ENCODE measurements around the gene PCDHGA9. TPM values are rescaled to one million over a fixed set of nuclear protein-coding genes. Genes with fewer than 3 reads are reported as not detected.
"Not testable (repeated sequence)": the region's sequence is repeated elsewhere in the genome, so short reads cannot be mapped to it uniquely, and the experiment has no call there.

PCDHGA9 gene
- total and polyA plus RNA-seq, 2 experiments from 2014 or later, result 0.71 to 2.6 TPM

- TF ChIP-seq EZH2 (IDR thresholded peaks at IDR 0.05; ENCODE audit: insufficient read depth, poor library complexity, severe bottlenecking), result no peak
- TF ChIP-seq EZH2phosphoT487 (IDR thresholded peaks at IDR 0.05; ENCODE audit: insufficient read depth, low read depth), result no peak
- in situ Hi-C loops (cut with MboI), result no loop called here
- DNase-seq, result no peak
Measured at GRCh38 chr5:141382469-141383294, 19.9 kb upstream of the PCDHGA9 start, which contains the start of gene PCDHGA7. Gene PCDHGA7 (plus strand): TSS chr5:141382742. CDS start chr5:141382900, 158 bp downstream.

GRCh38 chr5:141383345-141383744, 19.2 kb upstream of the PCDHGA9 start:
- H3K27me3 ChIP-seq (replicated peaks; ENCODE audit: insufficient read depth), result no peaks in the 10 kb centered on the region
- no peaks in the 10 kb centered on the region for H4K20me1 ChIP-seq (ENCODE audit: insufficient read depth)
- in situ Hi-C loops (cut with MboI), result no loop called here
- 41 to 42% methylated on average over 18 to 21 of the region's 21 CpGs for WGBS, 2 experiments (ENCODE audit: low coverage in 1 of 2, low lambda C conversion rate in 2 of 2, missing lambda C conversion rate in 2 of 2)
- H2AFZ ChIP-seq, result no peak overlapping the region
- H3F3A ChIP-seq (ENCODE audit: insufficient read depth), result no peaks in the 10 kb centered on the region
- H3K36me3 ChIP-seq (ENCODE audit: low read depth), result no peaks in the 10 kb centered on the region
- H3K9me2 ChIP-seq (ENCODE audit: insufficient read depth), result no peaks in the 10 kb centered on the region
- no peak overlapping the region for H3K9ac ChIP-seq
- H3K4me2 ChIP-seq (ENCODE audit: unreplicated experiment), result no peak overlapping the region
- H3K9me3 ChIP-seq (ENCODE audit: low read depth), result no peaks in the 10 kb centered on the region
- H3K4me1 ChIP-seq (ENCODE audit: insufficient read depth), result no peaks in the 10 kb centered on the region
- no peaks in the 10 kb centered on the region for H3K79me2 ChIP-seq (ENCODE audit: insufficient read depth)
- no peak for DNase-seq
- no peak overlapping the region for H3K27ac ChIP-seq
- no peak overlapping the region for H3K4me3 ChIP-seq
- TF ChIP-seq EZH2phosphoT487 (IDR thresholded peaks at IDR 0.05; ENCODE audit: insufficient read depth, low read depth), result no peak
- no peak for TF ChIP-seq EZH2 (IDR thresholded peaks at IDR 0.05; ENCODE audit: insufficient read depth, poor library complexity, severe bottlenecking)

More at GRCh38 chr5:141382469-141383294, 19.9 kb upstream of the PCDHGA9 start, which contains the start of gene PCDHGA7:
- no peaks in the 10 kb centered on the region for H3K36me3 ChIP-seq (ENCODE audit: low read depth)
- H3K27ac ChIP-seq, result no peak within 1 kb of the TSS
- WGBS, 2 experiments (ENCODE audit: low coverage in 1 of 2, low lambda C conversion rate in 2 of 2, missing lambda C conversion rate in 2 of 2), result 34 to 38% methylated on average over 36 to 37 of the region's 37 CpGs
- H3F3A ChIP-seq (ENCODE audit: insufficient read depth), result no peaks in the 10 kb centered on the region
- no peaks in the 10 kb centered on the region for H3K4me1 ChIP-seq (ENCODE audit: insufficient read depth)
- no peak within 1 kb of the TSS; the same call in 1 of the 2 replicates for H2AFZ ChIP-seq
- H3K9ac ChIP-seq, result no peak within 1 kb of the TSS
- no peaks in the 10 kb centered on the region for H3K27me3 ChIP-seq (replicated peaks; ENCODE audit: insufficient read depth)
- no peaks in the 10 kb centered on the region for H3K79me2 ChIP-seq (ENCODE audit: insufficient read depth)
- no peaks in the 10 kb centered on the region for H3K9me2 ChIP-seq (ENCODE audit: insufficient read depth)
- no peak within 1 kb of the TSS for H3K4me2 ChIP-seq (ENCODE audit: unreplicated experiment)
- H4K20me1 ChIP-seq (ENCODE audit: insufficient read depth), result no peaks in the 10 kb centered on the region
- no peak within 1 kb of the TSS; the same call in 1 of the 2 replicates for H3K4me3 ChIP-seq
- H3K9me3 ChIP-seq (ENCODE audit: low read depth), result no peaks in the 10 kb centered on the region

GRCh38 chr5:141384471-141385267, 17.9 kb upstream of the PCDHGA9 start:
- Histone ChIP-seq H3K4me2 (ENCODE audit: unreplicated experiment) (no peak overlapping the region), H3K4me1 (ENCODE audit: insufficient read depth) (no peaks in the 10 kb centered on the region), H3K27me3 (replicated peaks; ENCODE audit: insufficient read depth) (no peaks in the 10 kb centered on the region), H3K79me2 (ENCODE audit: insufficient read depth) (no peaks in the 10 kb centered on the region), H3K27ac (no peak overlapping the region), H3K36me3 (ENCODE audit: low read depth) (no peaks in the 10 kb centered on the region), H3F3A (ENCODE audit: insufficient read depth) (no peaks in the 10 kb centered on the region), H3K9me3 (ENCODE audit: low read depth) (no peaks in the 10 kb centered on the region), H3K9me2 (ENCODE audit: insufficient read depth) (no peaks in the 10 kb centered on the region), H4K20me1 (ENCODE audit: insufficient read depth) (no peaks in the 10 kb centered on the region), H2AFZ (no peak overlapping the region), H3K4me3 (no peak overlapping the region), H3K9ac (no peak overlapping the region)
- in situ Hi-C loops (cut with MboI), result no loop called here
- no peak for DNase-seq
- 36 to 38% methylated on average over 42 to 43 of the region's 43 CpGs for WGBS, 2 experiments (ENCODE audit: low coverage in 1 of 2, low lambda C conversion rate in 2 of 2, missing lambda C conversion rate in 2 of 2)
- TF ChIP-seq EZH2 (IDR thresholded peaks at IDR 0.05; ENCODE audit: insufficient read depth, poor library complexity, severe bottlenecking) (no peak), EZH2phosphoT487 (IDR thresholded peaks at IDR 0.05; ENCODE audit: insufficient read depth, low read depth) (no peak)

GRCh38 chr5:141387557-141388311, 14.8 kb upstream of the PCDHGA9 start, which contains the start of gene PCDHGB4:
Gene PCDHGB4 (plus strand): TSS chr5:141387698. CDS start chr5:141387885, 187 bp downstream.
- peak within 1 kb of the TSS; percentile 66 for H3K4me3 ChIP-seq
- DNase-seq, result peak; percentile 61
- H3K9ac ChIP-seq; H3K27me3 ChIP-seq (replicated peaks; ENCODE audit: insufficient read depth); H4K20me1 ChIP-seq (ENCODE audit: insufficient read depth); in situ Hi-C loops (cut with MboI); H3K36me3 ChIP-seq (ENCODE audit: low read depth); H3F3A ChIP-seq (ENCODE audit: insufficient read depth); H3K27ac ChIP-seq; H3K4me2 ChIP-seq (ENCODE audit: unreplicated experiment); H3K79me2 ChIP-seq (ENCODE audit: insufficient read depth); H3K4me1 ChIP-seq (ENCODE audit: insufficient read depth); H3K9me2 ChIP-seq (ENCODE audit: insufficient read depth); H3K9me3 ChIP-seq (ENCODE audit: low read depth): not testable (repeated sequence)
- peak within 1 kb of the TSS; percentile 62; the same call in 1 of the 2 replicates for H2AFZ ChIP-seq
- 13 to 19% methylated on average over 21 to 23 of the region's 40 CpGs for WGBS, 2 experiments (ENCODE audit: low coverage in 1 of 2, low lambda C conversion rate in 2 of 2, missing lambda C conversion rate in 2 of 2)

All from GM23248 (cell line).